Measurements from ENCODE around the gene HTR2C.
"Not testable (repeated sequence)": the region's sequence is repeated elsewhere in the genome, so short reads cannot be mapped to it uniquely, and the experiment has no call there.

The HTR2C gene

GRCh38 chrX:114924856-114925255 lies 341.0 kb downstream of the HTR2C start:
- POLR2A ChIA-PET (ENCODE audit: low non-redundant PET) = no interaction called here
- H3K27ac ChIP-seq = no peak overlapping the region
- no peak for TF ChIP-seq CTCF (conservative IDR thresholded peaks at IDR 0.05; ENCODE audit: low read depth)
- CTCF ChIA-PET = no interaction called here
- no peak for DNase-seq (ENCODE audit: low spot score)

- POLR2A ChIA-PET (ENCODE audit: low non-redundant PET) = no interaction called here
- TF ChIP-seq CTCF (conservative IDR thresholded peaks at IDR 0.05; ENCODE audit: low read depth) = no peak
- CTCF ChIA-PET = no interaction called here
- H3K27ac ChIP-seq = no peak overlapping the region
- no peak for DNase-seq (ENCODE audit: low spot score)
These were observed 346.3 kb downstream of the HTR2C start for GRCh38 chrX:114930227-114930626.

- no peak for TF ChIP-seq CTCF (conservative IDR thresholded peaks at IDR 0.05; ENCODE audit: low read depth)
- H3K27ac ChIP-seq = no peak overlapping the region
- CTCF ChIA-PET = no interaction called here
- POLR2A ChIA-PET (ENCODE audit: low non-redundant PET) = no interaction called here
- DNase-seq (ENCODE audit: low spot score) = no peak
These were observed 348.7 kb downstream of the HTR2C start for GRCh38 chrX:114932550-114932949.

GRCh38 chrX:114933291-114933690 lies 349.4 kb downstream of the HTR2C start:
- DNase-seq (ENCODE audit: low spot score); CTCF ChIA-PET; POLR2A ChIA-PET (ENCODE audit: low non-redundant PET): not testable (repeated sequence)

GRCh38 chrX:114937090-114937489 lies 353.2 kb downstream of the HTR2C start:
- H3K27ac ChIP-seq; DNase-seq (ENCODE audit: low spot score); POLR2A ChIA-PET (ENCODE audit: low non-redundant PET); CTCF ChIA-PET: not testable (repeated sequence)

More at GRCh38 chrX:114933291-114933690, 349.4 kb downstream of the HTR2C start:
- not testable (repeated sequence) for H3K27ac ChIP-seq

GRCh38 chrX:114952696-114953095 lies 368.8 kb downstream of the HTR2C start:
- POLR2A ChIA-PET (ENCODE audit: low non-redundant PET) = no interaction called here
- no peak for TF ChIP-seq CTCF (conservative IDR thresholded peaks at IDR 0.05; ENCODE audit: low read depth)
- DNase-seq (ENCODE audit: low spot score) = no peak
- H3K27ac ChIP-seq = no peak overlapping the region
- CTCF ChIA-PET = interaction anchor here (0.6 kb wide), 1 partner anchor 24 kb away, joined by 3 read pairs; no protein-coding TSS in a partner anchor

Data from RWPE1 (cell line).